Stomach (tissue), 4 donors: ENCODE measurements around the gene KIRREL2.

Source experiments
- CTCF ChIP-seq, 7 experiments: fragments of 450-650 bp in 4 of 7; fragments of 200-600 bp in 3 of 7; sonication (generic) in 3 of 7; IDR thresholded peaks; one replicate each; pipeline ENCODE4 v1.5.1; 2016 to 2019; ENCODE audit warnings: antibody characterized with exemption in 7 of 7, control low read depth in 2 of 7, mild to moderate bottlenecking in 1 of 7
- EP300 ChIP-seq: sonication (generic); formaldehyde crosslinking; IDR thresholded peaks from one replicate; pipeline ENCODE4 v1.6.1; 2017; ENCODE audit warnings: antibody characterized with exemption
- POLR2A ChIP-seq, 4 donors: fragments of 450-650 bp; IDR thresholded peaks; one replicate each; pipeline ENCODE4 v1.6.1; 2016; ENCODE audit warnings: antibody characterized with exemption in 4 of 4, control low read depth in 2 of 4, mild to moderate bottlenecking in 1 of 4, moderate library complexity in 1 of 4
- POLR2AphosphoS5 ChIP-seq, 3 donors: sonication (generic); formaldehyde crosslinking; IDR thresholded peaks; one replicate each; pipeline ENCODE4 v1.6.1; 2016; ENCODE audit warnings: antibody characterized with exemption in 3 of 3

GRCh38 chr19:35846038-35846668 is 10.6 kb upstream of the KIRREL2 start:
- TF ChIP-seq EP300 (no peak), CTCF (IDR thresholded peaks at IDR 0.05) (no peak), POLR2A (IDR thresholded peaks at IDR 0.05) (no peak), POLR2AphosphoS5 (IDR thresholded peaks at IDR 0.05) (no peak)
